GM19035 (cell line): ENCODE results near the gene FAM228A.

Experiments
- ATAC-seq: cut with Tn5 transposase; IDR thresholded peaks from one replicate; pipeline ENCODE4 v1.9.1; 2021; ENCODE audit not compliant: unreplicated experiment

The FAM228A gene

DNA sequence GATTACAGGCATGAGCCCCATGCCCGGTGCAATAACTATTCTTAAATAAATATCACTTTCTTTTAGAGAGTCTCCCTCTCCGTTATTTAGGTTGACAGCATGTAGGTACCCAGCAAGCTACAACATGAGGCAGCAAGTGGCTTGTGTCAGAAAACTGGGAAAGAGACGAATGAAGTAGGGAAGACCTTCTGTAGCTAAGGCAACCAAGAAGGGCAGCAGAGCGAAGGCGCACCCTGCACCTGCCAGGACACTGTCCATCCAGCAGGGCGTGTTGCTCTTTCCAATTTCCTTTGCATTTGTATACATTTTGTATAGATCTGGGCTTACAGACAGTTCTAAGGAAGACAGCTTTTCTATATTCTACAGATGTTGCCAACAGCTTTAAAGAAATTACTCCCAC, 48.1 kb downstream of the FAM228A start:
- ATAC-seq: no peak

DNA sequence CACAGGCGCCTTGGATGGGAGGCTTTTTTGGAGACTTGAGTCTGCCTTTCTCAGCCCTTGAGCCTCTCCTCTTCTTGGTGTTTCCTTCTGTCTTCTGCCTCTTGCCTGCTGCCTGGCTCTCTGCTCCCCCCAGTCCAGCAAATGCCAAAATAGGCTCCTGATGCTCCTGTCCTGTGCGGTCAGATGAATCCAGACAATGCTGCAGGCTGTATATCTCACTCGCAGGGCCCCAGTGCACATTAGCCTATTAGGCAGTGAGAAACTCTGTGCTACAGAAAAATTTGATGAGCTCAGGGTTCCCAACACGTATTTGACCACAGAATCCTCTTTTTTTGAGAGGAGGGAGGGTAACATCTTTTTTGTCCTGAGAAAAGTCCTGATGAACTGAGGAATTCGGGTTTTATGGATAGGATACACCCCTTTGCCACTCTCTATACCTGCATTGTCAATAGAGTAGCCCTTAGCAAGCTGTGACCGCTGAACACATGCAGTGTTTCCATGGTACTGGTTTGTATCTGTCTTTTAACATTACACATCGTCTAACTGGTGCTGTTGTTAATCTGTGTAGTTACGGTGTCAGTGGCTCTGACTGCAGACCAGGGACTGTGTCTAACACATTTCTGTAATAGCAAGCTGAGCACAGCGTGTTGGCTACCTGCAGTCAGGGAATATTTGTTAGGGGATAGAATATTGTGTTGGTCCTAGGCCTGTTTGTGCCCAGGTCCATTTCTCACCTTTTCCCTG, 50.8 kb downstream of the FAM228A start:
- ATAC-seq: no peak

DNA sequence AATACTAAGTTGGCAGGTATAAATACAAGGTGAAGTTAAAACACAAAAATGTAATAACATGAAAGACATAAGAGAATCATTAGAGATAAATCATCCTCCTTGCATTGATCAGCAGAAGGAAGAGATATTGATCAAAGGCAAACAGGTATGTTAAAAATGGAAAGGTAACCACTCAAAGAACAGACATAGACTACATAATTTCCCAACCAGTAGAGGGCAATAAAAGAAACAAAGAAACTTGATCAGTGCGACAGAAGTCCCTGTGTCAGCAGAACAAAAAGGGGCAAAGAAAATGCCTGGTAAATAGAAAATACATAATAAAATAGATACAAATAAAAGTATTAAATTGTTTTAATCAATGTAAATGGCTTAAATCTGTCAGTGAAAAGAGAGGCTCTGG, 53.6 kb downstream of the FAM228A start:
- ATAC-seq: no peak

- ATAC-seq: no peak
These were observed 56.6 kb downstream of the FAM228A start for GRCh38 chr2:24231461-24231881.

GRCh38 chr2:24233321-24233720, 58.5 kb downstream of the FAM228A start:
- ATAC-seq: no peak

DNA sequence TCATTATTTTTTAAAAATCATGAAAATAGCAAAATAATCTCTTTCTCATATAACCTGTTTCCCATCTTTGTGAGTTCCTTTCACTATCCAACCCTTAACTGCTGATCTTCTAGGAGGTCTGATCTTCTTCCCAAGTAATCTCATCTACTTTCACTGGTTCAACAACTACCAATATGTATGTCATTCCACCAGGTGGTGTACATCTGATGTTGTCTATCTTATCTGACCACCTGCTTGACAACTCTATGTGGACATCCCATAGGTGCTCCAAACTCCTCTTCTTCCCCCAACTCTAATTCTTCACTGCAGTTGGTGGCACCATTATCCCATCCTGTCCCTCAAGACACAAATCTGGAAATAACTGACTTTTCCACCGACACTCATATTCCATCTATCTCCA, 62.5 kb downstream of the FAM228A start:
- ATAC-seq: no peak

DNA sequence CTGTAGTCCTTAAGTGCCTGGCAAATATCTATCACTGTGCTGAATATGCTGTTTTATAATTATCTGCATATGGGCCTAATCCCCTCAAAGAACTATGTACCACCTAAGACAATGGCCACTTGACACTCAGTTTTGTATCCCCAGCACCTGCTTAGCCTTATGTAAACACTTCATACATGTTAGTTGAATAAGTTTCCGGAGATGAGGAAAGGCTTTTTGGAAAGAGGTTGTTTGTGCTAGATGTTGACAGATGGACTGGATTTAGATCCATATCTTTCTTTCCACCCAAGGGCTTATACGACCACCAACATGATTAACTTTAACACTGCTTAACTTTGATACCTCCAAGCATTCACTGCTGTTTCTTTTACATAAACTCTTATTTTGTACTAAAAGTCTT, 63.3 kb downstream of the FAM228A start:
- no peak for ATAC-seq

DNA sequence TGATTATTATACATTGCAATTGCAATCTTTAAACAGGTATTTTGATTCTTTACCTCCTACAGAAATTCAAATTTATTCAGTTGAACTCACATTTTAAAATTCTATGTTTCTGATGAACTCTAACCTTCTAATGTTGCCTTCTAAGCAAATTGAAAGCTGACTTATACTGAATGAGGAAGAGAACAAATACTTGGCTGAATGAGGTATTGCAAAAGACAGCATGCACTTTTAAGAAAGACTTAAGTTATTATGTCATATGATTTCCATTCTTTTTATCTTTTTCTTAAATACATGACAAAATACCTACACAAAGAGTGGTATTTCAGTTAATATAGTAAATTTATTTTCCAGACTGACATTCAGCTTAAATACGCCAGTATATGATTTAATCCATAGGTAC, 64.7 kb downstream of the FAM228A start:
- ATAC-seq: no peak
